HG03378 (cell line): ENCODE results near the gene ORC2.
"Not testable (repeated sequence)": the region's sequence is repeated elsewhere in the genome, so short reads cannot be mapped to it uniquely, and the experiment has no call there.

ENCODE experiments used
- ATAC-seq: cut with Tn5 transposase; IDR thresholded peaks from one replicate; pipeline ENCODE4 v1.9.1; 2021; ENCODE audit warnings: mild to moderate bottlenecking, moderate library complexity; ENCODE audit not compliant: unreplicated experiment

ORC2 gene

DNA sequence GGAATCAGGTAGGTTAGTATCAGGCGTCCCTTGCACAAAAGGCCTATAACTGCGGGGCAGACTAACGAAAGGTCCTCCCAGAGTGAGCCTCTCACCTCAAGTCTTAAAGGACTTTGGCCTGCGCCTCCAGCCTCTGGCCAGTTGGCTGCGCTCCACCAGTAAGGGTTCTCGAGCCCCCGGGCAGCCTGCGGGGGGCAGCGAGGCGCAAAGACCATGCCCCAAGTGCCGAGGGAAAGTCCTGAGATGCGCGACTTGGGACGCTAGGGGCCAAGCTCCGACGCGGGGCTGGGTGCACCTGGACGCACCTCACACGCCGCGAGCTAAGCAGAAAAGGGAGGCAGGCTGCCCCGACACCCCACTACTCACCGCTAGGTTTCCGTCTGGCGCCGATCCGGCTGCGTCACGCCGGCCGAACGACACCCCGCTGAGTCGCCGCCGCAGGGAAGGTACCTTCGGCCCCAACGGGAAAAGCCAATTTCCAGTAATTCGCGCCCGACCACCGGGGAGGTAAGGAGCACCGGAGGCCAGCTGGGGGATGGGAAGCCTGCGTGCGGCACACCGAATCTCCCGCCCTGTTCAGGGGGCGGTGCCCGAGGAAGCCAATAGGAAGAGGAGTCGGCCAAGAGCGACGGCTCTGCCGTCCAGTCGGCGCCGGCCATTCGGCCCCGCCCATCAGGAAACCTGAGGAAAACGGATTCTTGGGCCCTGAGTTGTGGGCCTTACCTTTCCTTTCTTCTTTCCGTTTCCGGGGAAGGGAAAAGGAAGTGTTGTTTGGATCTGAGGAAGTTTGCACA is at the start of gene ORC2:
Gene ORC2 (minus strand): TSS at position 537 of the 794 bp plus-strand sequence. CDS start 5,537 bp downstream, outside the sequence.
- ATAC-seq = peak; percentile 70

DNA sequence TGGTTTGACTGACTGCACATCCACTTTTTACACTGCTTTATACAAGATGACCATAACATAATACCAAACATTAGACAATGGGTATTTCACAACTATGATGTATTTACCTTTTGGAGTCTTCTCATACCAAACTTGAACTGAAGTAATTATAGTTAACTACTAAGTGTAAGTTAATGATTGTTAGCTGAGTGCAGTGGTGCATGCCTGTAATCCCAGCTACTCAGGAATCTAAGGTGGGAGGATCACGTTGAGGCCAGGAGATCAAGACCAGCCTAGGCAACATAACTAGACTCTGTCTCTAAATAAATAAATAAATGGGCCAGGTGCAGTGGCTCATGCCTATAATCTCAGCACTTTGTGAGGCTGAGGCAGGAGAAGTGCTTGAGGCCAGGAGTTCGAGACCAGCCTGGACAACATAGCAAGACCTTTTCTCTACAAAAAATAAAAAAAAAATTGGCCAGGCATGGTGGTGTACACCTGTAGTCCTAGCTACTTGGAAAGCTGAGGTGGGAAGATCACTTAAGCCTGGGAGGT is 44.9 kb upstream of the ORC2 start:
- no peak for ATAC-seq

DNA sequence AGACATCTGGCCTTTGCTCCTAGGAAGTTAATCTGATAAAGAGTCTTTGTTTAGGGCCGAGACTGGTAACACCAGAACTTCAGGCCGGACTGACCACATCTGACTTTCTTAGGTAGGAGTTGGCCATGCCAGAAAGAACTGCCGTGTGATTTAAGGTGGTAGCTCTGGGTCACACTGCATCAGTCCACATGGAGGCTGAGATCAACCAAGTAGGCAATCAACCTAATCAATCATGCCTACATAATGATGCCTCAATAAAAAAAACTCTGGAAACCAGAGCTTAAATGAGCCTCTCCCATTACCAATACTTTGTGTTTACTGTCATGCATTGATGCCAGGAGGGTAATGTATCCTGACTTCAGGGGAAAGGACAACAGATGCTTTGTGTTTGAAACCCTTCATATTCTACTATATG is 44.1 kb upstream of the ORC2 start:
- ATAC-seq = no peak

DNA sequence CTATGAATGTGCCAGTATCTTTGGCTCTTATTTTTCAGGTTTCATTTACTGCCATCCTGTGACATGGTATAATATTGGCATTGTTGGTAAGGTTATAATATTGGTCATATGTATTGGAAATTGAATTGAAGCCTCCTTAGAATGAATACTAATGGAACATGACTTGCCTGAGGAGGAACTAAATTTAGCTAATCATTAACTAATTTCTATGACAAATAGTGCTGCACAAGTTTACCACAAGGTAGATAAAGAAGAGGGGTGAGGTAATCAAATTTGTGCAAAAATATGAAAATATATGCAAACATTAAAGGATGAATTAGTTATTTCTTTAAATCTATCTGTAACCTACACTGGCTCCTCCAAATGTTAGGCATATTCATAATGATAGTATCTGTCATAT is 43.2 kb upstream of the ORC2 start:
- ATAC-seq = no peak

DNA sequence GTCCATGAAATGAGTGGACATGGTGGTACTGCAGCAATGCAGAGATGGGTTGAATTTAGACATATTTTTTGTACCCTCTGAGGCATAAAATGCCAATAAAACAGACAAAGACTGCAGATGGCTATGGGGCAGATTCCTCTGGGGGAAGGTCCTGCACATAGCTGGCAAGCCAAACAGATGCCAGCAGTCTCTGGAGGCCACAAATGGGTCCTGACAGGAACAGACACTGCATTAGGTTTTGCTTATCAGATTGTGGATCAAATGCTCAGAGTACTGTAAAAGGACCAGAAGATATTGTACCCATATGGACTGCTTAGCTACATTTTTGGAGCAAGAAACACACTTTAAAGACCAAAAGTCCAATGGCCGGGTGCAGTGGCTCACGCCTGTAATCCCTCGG is 40.9 kb upstream of the ORC2 start:
- no peak for ATAC-seq

DNA sequence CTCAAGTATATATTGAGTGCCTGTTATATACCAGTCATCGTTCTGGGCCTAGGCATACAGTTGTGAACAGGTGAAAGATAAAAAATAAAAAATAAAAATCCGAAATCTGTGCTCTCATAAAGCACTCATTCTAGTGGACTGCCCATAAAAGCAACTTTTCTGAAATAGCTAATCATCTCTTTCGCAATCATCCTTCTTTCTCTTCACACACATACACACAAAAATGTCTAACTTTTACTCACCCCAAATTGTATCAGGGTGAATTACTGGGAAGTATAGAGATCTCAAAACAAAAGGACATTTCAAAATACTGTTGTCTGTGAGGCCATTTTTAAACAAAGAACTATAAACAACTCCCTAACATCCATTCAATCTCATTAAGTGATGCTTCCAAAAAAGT is 29.6 kb upstream of the ORC2 start:
- no peak for ATAC-seq

DNA sequence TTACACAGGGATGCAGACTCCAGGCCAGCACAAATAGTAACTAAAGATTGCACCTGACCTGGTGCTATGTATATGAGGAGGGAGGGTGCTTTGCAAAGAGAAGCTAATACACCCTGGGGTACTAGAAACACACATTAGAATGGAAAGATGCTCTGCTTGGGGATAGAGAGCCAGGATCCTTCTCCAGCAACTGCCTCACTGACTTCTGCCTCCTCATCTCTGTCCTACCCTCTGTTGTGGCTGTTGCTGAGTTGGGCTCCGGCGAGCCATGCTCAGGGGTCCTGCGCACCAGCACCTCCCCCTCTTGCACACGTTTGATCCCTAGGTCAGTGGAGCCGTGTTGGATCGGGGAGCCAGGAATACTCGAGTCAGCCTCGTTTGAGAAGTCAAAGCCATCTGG is 23.7 kb upstream of the ORC2 start:
- no peak for ATAC-seq

DNA sequence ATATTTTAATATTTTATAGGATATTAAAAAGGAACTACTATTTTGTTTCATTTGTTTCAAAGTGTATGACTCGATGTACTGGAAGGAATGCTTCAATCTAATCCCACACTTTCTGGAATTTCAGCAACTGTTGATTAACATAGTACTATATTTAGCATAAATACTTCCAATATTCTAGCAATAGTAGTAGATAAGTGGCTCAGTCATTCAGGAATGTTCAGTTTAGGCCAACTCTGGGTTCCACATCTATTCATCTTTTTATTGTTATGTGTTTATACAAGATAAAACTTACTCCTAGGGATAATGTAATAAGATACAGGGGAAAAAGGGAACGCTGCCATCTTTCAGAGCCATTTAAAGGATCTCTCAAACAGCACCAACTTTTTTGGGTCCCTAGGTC is 22.3 kb upstream of the ORC2 start:
- ATAC-seq = no peak

DNA sequence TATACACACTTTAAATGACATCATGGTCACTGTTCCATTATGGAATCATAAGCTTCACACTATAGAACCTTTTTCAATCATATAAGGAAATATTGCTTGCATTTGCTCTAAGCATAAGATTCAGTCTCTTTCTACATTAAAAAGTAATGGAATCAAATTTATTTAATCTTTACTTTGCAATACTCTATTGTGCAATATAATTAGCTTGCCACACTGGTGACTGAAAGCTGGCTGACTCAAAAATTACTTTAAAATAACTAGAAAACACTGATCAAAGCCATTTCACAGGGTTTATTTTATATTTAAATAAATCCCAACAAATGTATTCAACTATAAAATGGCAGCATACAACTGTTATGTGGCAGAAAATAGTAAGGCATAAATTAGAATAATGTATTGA is 13.2 kb upstream of the ORC2 start:
- ATAC-seq = no peak

DNA sequence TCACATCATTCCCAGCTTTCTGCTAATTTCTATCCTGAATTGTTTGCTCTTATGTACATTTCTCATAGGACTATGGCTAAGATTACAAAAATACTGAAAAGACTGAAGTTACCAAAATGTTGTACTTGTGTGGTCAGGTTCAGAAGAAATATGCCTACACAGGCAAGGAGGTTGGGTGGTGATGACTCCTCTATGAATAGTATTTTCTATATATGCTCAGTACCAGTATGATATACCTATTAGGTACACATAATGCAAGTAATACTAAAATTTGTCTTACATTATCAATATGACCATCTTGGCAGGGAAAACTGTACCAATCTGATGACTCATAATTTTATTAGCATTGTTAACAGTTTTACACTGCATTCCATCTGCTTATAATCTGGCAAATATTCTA is 12.2 kb upstream of the ORC2 start:
- no peak for ATAC-seq

DNA sequence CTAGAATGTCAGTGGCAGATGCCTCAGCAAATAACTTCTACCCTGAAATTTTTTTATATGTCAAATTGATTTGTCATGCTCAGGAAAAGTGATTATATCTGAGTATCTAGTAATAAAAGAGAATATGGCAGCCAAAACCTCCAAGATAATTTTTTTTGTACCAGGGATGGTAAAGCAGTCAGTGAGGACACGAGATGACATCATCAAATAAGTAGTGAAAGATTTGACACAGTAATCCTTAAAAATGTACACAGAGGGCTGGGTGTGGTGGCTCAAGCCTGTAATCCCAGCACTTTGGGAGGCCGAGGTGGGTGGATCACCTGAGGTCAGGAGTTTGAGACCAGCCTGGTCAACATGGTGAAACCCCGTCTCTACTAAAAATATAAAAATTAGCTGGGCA is 6.6 kb upstream of the ORC2 start:
- not testable (repeated sequence) for ATAC-seq

DNA sequence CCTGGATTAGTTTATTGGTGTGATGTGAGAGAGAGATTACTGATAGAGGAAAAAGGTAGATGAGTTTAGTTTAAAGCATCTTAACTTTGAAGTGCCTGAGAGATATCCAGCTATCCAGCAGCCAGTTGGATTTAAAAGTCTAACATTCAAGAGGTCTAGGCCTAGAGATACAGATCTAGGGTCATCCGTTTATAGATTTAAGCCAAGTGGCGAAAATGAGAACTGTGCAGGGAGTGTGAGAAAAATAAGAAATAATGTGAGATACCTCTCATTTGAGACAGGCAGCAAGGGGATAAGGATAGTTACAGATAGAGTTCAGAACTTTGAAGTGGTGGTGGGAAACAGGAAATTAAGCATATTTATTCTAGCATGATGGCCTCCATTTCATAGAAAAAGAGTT is 5.3 kb upstream of the ORC2 start:
- no peak for ATAC-seq

DNA sequence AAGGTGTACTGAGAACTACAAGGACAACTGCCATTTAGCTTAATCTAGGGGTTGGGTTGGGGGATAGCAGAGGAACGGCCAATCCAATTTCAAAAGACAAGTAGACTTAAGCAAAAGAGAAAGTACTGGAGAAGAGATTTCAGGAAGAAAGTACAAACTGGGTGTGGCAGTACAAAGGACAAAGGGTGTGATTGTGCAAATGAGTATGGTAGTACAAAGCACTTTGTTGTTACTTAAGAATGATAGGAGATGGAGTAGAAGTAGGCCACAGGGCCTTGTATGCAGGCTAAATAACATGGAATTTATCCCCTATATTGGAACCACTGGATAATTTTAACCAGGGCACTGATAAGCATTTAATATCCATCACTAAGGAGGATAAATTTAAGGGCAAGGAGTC is 4.7 kb upstream of the ORC2 start:
- no peak for ATAC-seq

DNA sequence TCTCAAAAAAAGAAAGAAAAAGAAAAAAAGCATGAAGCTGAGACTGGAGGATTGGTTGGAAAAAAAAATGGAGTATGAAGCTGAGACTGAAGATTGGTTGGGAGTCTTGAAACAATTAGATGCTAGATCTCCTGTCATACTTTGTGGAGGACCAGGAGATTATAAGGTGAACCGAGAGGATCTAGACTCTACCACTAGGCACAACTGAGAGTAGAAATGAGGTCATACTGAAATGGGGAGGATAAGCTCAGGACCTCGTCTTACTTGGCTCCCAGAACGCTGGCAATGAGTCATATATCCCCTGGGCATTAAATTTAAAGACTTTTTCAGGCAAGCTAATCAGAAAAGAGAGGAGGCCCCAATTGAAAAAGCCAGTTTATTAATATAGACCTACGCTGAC is 3.3 kb upstream of the ORC2 start:
- peak; percentile 44 for ATAC-seq

DNA sequence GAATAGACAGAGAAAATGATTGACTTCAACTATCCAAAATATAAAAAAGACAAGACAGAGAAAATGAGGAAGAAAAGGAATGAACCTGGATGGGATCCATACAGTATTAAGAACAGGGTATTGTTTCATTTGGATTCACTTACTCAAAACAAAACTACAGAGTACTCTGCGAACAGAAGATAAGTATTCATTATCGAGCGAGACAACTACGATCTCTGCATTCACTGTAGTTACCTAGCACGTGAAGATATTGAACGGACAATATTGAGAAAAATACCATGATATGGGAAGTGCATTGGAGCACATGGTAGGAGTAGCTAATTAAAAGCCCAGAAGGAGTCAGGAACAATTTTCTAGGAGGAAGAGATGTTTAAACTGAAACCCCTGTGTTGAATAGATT is 1.0 kb upstream of the ORC2 start:
- ATAC-seq = no peak

DNA sequence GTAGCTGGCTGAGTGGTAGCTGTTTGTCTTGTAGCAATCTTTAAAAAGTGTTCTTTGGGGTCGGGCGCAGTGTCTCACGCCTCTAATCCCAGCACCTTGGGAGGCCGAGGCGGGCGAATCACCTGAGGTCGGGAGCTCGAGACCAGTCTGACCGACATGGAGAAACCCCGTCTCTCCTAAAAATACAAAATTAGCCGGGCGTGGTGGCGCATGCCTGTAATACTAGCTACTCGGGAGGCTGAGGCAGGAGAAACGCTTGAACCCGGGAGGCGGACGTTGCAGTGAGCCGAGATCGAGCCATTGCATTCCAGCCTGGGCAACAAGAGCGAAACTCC is 425 bp upstream of the ORC2 start:
- ATAC-seq = not testable (repeated sequence)

DNA sequence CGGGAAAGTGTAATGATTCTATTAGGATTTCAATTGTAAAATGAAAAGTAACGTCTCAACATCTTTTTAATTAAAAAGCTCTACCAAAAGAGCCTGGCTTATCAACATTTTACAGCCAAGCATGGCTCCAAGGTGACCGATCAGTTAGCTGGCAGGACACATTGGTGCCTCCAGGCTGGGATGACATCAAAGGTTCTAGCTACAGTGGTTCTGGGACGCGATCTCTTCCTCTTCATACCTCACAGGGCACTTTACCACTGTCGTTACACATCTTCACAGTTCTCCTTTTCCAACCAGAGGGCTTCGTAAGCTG is 693 bp downstream of the ORC2 start:
- peak; percentile 23 for ATAC-seq

DNA sequence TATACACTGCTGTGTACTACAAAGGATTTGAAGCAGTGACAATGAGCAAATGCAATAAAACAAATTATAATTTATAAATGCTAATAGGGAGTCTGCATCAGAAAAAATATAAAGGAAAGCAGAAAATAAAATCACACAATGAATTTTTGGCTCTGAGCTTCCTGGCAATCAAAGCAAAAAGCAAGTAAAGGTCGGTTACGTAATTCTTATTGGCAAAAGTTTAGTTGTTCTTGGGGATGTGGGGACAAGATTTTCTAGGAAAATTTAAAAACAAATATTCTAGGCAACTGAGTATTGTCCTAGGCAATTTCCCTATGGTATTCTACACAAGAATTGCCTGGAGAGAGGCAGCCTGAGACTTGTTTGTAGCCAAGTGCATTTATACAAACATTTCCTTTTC is 1.8 kb downstream of the ORC2 start:
- ATAC-seq = no peak

DNA sequence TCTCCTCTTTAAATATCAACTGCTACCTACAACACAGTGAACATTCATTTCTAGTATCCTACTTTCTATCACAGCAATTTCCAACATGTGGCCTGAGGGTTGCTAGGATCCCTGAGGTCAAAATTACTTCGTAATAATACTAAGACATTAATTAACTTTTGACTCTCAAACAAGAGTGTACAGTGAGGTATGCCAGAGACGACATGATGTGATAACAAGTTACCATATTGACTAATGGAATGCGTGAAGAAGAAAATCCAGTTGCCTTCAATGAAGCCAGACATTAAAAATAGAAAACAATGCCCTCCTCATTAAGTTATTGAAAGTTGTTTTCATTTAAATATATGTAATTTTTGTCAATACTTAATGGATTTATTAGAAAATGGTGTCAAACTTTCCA is 13.1 kb downstream of the ORC2 start:
- no peak for ATAC-seq

DNA sequence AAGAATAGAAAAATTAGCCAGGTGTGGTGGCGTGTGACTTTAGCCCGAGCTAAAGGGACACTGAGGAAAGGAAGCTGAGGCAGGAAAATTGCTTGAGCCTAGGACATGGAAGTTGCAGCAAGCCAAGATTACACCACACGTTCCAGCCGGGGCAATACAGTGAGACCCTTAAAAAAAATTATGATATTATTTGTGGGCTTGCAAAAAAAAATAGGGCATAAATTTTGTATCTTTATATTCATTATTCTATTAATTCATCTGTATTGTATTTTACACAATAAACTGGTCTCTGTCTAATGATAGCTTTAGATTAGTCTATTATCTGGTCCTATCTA is 18.1 kb downstream of the ORC2 start:
- ATAC-seq = no peak

DNA sequence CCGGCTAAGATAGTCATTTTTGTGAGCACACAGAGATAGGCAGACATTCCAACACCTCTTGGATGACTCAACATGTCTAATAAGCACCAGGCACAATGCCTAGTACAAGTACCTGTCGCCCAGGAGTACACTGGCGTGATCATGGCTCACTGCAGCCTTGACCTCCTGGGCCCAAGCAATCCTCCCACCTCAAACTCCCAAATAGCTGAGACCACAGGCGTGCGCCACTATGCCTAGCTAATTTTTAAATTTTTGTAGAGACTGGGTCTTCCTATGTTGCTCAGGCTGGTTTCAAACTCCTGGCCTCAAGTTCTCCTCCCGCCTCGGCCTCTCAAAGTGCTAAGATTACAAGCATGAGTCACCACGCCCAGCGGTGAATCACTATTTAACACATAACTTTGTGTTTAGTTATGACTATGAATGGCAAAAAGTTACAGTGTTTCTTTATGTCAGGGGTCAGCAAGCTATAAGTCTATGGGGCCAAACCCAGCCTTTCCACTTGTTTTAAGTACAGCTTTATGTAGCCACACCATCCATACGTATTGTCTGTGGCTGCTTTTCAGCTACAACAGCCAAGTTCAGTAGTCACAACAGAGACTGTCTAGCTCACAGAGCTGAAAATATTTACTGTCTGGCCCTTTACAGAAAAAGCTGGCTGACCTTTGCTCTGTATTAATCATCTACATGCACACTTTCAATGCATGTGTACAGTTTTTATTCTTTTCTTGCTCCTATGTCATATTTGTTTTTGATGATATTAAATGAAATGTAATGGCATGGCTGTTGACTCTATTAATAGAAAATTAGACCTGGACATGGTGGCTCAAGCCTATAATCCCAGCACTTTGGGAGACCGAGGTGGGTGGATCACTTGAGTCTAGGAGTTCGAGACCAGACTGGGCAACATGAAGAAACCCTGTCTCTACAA is 18.7 kb downstream of the ORC2 start:
- ATAC-seq = no peak

DNA sequence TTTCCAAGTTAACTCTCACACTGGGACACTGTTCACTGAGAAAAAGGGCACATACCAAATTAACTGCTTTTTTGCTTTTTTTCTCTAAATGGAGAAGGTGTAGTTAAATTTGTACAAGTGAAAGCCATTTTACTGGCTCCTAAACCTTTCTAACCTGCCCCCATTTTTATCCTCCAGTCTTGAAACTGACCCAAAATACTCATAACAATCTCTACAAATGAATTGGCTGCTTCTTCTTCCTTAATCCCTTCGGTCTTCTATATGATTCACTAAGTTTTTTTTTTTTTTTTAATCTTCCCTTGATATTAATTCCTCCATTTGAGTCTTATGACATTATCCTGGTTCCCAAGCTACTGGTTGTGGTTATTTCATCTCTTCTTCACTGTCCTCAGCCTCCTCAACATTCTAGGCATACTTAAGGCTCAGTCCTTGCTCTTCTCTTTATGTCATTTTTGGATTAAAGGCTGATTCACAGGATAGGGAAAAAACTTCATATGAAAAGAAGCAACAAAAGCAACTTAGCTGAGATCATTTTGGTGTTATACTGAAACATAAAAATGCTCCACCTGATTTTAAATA is 19.8 kb downstream of the ORC2 start:
- ATAC-seq = no peak
